ENCODE data around the gene ITGA7. TPM values are rescaled to one million over a fixed set of nuclear protein-coding genes. Genes with fewer than 3 reads are reported as not detected.

The ITGA7 gene
- total RNA-seq, 1 experiment from 2014 or later: 2.7 TPM

- BruUV-seq (replicated peaks): no TSS peak
- H3K36me3 ChIP-seq (ENCODE audit: low read depth): no peaks in the 10 kb centered on the region
- intact Hi-C loops (cut with micrococcal nuclease; ENCODE audit: unreplicated experiment): no loop called here
- no peaks in the 10 kb centered on the region for H3K4me1 ChIP-seq (replicated peaks; ENCODE audit: insufficient read depth)
- no peaks in the 10 kb centered on the region for H3K79me2 ChIP-seq (ENCODE audit: low read depth)
- no peaks in the 10 kb centered on the region for H4K20me1 ChIP-seq (ENCODE audit: insufficient read depth)
- no peak overlapping the region for H3K27ac ChIP-seq
- ChIA-PET CTCF (no interaction called here), POLR2A (ENCODE audit: unreplicated experiment) (no interaction called here)
- H3K9me3 ChIP-seq (ENCODE audit: insufficient read depth, low read depth): no peaks in the 10 kb centered on the region
- TF ChIP-seq EZH2 (IDR thresholded peaks at IDR 0.05; ENCODE audit: low read depth) (no peak), CTCF (conservative IDR thresholded peaks at IDR 0.05) (no peak)
- H3K4me2 ChIP-seq: no peak overlapping the region
- DNase-seq: no peak
- H3K27me3 ChIP-seq (ENCODE audit: insufficient read depth, low read depth): peaks cover 88% of the 10 kb centered on the region
- no peaks in the 10 kb centered on the region for H3F3A ChIP-seq (ENCODE audit: insufficient read depth, low read depth)
- no peak overlapping the region for H3K4me3 ChIP-seq
- no peak overlapping the region for H2AFZ ChIP-seq
- no peaks in the 10 kb centered on the region for H3K9me2 ChIP-seq (ENCODE audit: insufficient read depth)
These were observed 70.2 kb downstream of the ITGA7 start for GRCh38 chr12:55637467-55637866.

- H3K4me2 ChIP-seq: no peak within 1 kb of the TSS
- H3F3A ChIP-seq (ENCODE audit: insufficient read depth, low read depth): no peaks in the 10 kb centered on the region
- H3K4me1 ChIP-seq (replicated peaks; ENCODE audit: insufficient read depth): no peaks in the 10 kb centered on the region
- no peaks in the 10 kb centered on the region for H3K9me3 ChIP-seq (ENCODE audit: insufficient read depth, low read depth)
- POLR2A ChIA-PET (ENCODE audit: unreplicated experiment): no interaction called here
- no peak for DNase-seq
- TF ChIP-seq EZH2 (IDR thresholded peaks at IDR 0.05; ENCODE audit: low read depth): no peak
- TF ChIP-seq CTCF (conservative IDR thresholded peaks at IDR 0.05): no peak
- CTCF ChIA-PET: no interaction called here
- no peaks in the 10 kb centered on the region for H4K20me1 ChIP-seq (ENCODE audit: insufficient read depth)
- H3K27ac ChIP-seq: no peak within 1 kb of the TSS
- H3K9me2 ChIP-seq (ENCODE audit: insufficient read depth): no peaks in the 10 kb centered on the region
- BruUV-seq (replicated peaks): no TSS peak
- no peaks in the 10 kb centered on the region for H3K36me3 ChIP-seq (ENCODE audit: low read depth)
- no peak within 1 kb of the TSS for H2AFZ ChIP-seq
- no peak within 1 kb of the TSS for H3K4me3 ChIP-seq
- peaks cover 85% of the 10 kb centered on the region for H3K27me3 ChIP-seq (ENCODE audit: insufficient read depth, low read depth)
- H3K79me2 ChIP-seq (ENCODE audit: low read depth): no peaks in the 10 kb centered on the region
- intact Hi-C loops (cut with micrococcal nuclease; ENCODE audit: unreplicated experiment): no loop called here
These were observed 70.9 kb downstream of the ITGA7 start, which contains the start of gene OR10P1 for GRCh38 chr12:55636853-55637252. Gene OR10P1 (plus strand): TSS chr12:55636892. CDS start chr12:55636892, 0 bp downstream.

- TF ChIP-seq EZH2 (IDR thresholded peaks at IDR 0.05; ENCODE audit: low read depth): no peak
- no peak overlapping the region for H3K27ac ChIP-seq
- ChIA-PET POLR2A (ENCODE audit: unreplicated experiment) (no interaction called here), CTCF (no interaction called here)
- no peak for DNase-seq
- H3K4me3 ChIP-seq: no peak overlapping the region
- H3K9me3 ChIP-seq (ENCODE audit: insufficient read depth, low read depth): no peaks in the 10 kb centered on the region
- intact Hi-C loops (cut with micrococcal nuclease; ENCODE audit: unreplicated experiment): no loop called here
- no peak overlapping the region for H3K4me2 ChIP-seq
- H2AFZ ChIP-seq: no peak overlapping the region
- no peaks in the 10 kb centered on the region for H4K20me1 ChIP-seq (ENCODE audit: insufficient read depth)
- H3F3A ChIP-seq (ENCODE audit: insufficient read depth, low read depth): no peaks in the 10 kb centered on the region
- peaks cover 85% of the 10 kb centered on the region for H3K27me3 ChIP-seq (ENCODE audit: insufficient read depth, low read depth)
- no peaks in the 10 kb centered on the region for H3K79me2 ChIP-seq (ENCODE audit: low read depth)
- no peaks in the 10 kb centered on the region for H3K9me2 ChIP-seq (ENCODE audit: insufficient read depth)
- no peaks in the 10 kb centered on the region for H3K4me1 ChIP-seq (replicated peaks; ENCODE audit: insufficient read depth)
- no peaks in the 10 kb centered on the region for H3K36me3 ChIP-seq (ENCODE audit: low read depth)
- no TSS peak for BruUV-seq (replicated peaks)
These were observed 71.5 kb downstream of the ITGA7 start for GRCh38 chr12:55636116-55636655.

Other genes with a start within 250 kb of the ITGA7 start
- gene OR6C70, start 237.8 kb downstream of the ITGA7 start, total RNA-seq (2021): not detected in 2 replicates
- not detected in 2 replicates for gene OR6C68, start 215.5 kb downstream of the ITGA7 start, total RNA-seq (2021)
- gene OR6C4, start 158.3 kb downstream of the ITGA7 start, total RNA-seq (2021): not detected in 2 replicates
- gene OR2AP1, start 135.4 kb downstream of the ITGA7 start, total RNA-seq (2021): not detected in 2 replicates
- gene OR10P1, start 71.0 kb downstream of the ITGA7 start, total RNA-seq (2021): not detected in 2 replicates
- 81.1 and 101 TPM in 2 replicates for gene BLOC1S1, start 8.1 kb upstream of the ITGA7 start, total RNA-seq (2021)
- gene RDH5, start 12.5 kb upstream of the ITGA7 start, total RNA-seq (2021): 8.1 and 12.6 TPM in 2 replicates
- gene CD63, start 21.1 kb upstream of the ITGA7 start, total RNA-seq (2021): 434 and 536 TPM in 2 replicates
- gene GDF11, start 35.2 kb upstream of the ITGA7 start, total RNA-seq (2021): 7.5 and 9.4 TPM in 2 replicates
- 65.6 and 74.8 TPM in 2 replicates for gene SARNP, start 109.8 kb upstream of the ITGA7 start, total RNA-seq (2021)
- gene ORMDL2, start 110.1 kb upstream of the ITGA7 start, total RNA-seq (2021): 22.5 and 22.9 TPM in 2 replicates
- gene DNAJC14, start 121.7 kb upstream of the ITGA7 start, total RNA-seq (2021): 27.6 and 31.1 TPM in 2 replicates
- gene MMP19, start 135.0 kb upstream of the ITGA7 start, total RNA-seq (2021): 0.60 and 0.83 TPM in 2 replicates
- 45.4 and 54.0 TPM in 2 replicates for gene PYM1, start 220.0 kb upstream of the ITGA7 start, total RNA-seq (2021)
- gene DGKA, start 223.3 kb upstream of the ITGA7 start, total RNA-seq (2021): 86.6 and 91.0 TPM in 2 replicates

All from PC-9 (cell line).